Activated CD8-positive, alpha-beta T cell treated with anti-CD3 and anti-CD28 coated beads, Interleukin-2, amount 10 ng/mL, durations not matched to agents 7 days and 5 days (primary cell): ENCODE results near the gene TRAPPC6A. TPM values are rescaled to one million over a fixed set of nuclear protein-coding genes. Genes with fewer than 3 reads are reported as not detected.

Source experiments
- ATAC-seq: fragments of 150-1000 bp; cut with Tn5 transposase; one replicate; pipeline ENCODE4 v1.10.0; 2021; ENCODE audit warnings: moderate library complexity
- CTCF ChIA-PET: fragments of 350-600 bp; sonication (Branson Sonifier 250); formaldehyde crosslinking; loops from one replicate; lab custom pipeline; 2021; ENCODE audit warnings: antibody characterized with exemption; lab: Charles Lee
- POLR2A ChIA-PET: fragments of 350-600 bp; sonication (Branson Sonifier 250); formaldehyde crosslinking; loops from one replicate; lab custom pipeline; 2021; ENCODE audit warnings: antibody characterized with exemption; lab: Charles Lee
- DNase-seq: peaks from one replicate; pipeline ENCODE4 v3.0.0-alpha.2; 2020
- H3K27ac Mint-ChIP-seq: one replicate; pipeline ENCODE4 v1.8.0; 2021; ENCODE audit warnings: mild to moderate bottlenecking, mixed read lengths
- H3K27me3 Mint-ChIP-seq: one replicate; pipeline ENCODE4 v1.8.0; 2021; ENCODE audit warnings: low read depth, mixed read lengths
- H3K36me3 Mint-ChIP-seq: one replicate; pipeline ENCODE4 v1.8.0; 2021; ENCODE audit warnings: low read depth, mixed read lengths
- H3K4me1 Mint-ChIP-seq: one replicate; pipeline ENCODE4 v1.8.0; 2021; ENCODE audit warnings: low read depth, mixed read lengths
- H3K4me3 Mint-ChIP-seq: one replicate; pipeline ENCODE4 v1.8.0; 2021; ENCODE audit warnings: mild to moderate bottlenecking, mixed read lengths
- H3K9me3 Mint-ChIP-seq: one replicate; pipeline ENCODE4 v1.8.0; 2022; ENCODE audit warnings: mixed read lengths; ENCODE audit not compliant: insufficient read depth
- total RNA-seq, 2 experiments: library from RNA; stranded (reverse); gene quantifications; one replicate each; pipeline ENCODE4 v1.2.3, GENCODE V29; 2021

TRAPPC6A gene
- 10 to 100 TPM; 54.0 to 55.5 TPM for total RNA-seq

GRCh38 chr19:45177817-45178261 lies at the start of gene TRAPPC6A:
TRAPPC6A (minus strand) TSS chr19:45178237; CDS start chr19:45178218, 19 bp downstream.
- DNase-seq = no peak
- peak; percentile 7 for ATAC-seq
- peaks cover 14% of the 10 kb centered on the region for H3K36me3 Mint-ChIP-seq
- ChIA-PET POLR2A (interaction anchor here (0.6 to 2.8 kb wide), 9 partner anchors 8 to 176 kb away, joined by 3 to 24 read pairs (median 4); partner anchors contain the start of gene NKPD1), CTCF (interaction anchor here (0.9 to 3.0 kb wide), 14 partner anchors 10 to 454 kb away, joined by 3 to 13 read pairs (median 6); partner anchors contain the start of genes GEMIN7 and PPP1R37)
- H3K27ac Mint-ChIP-seq = peak within 1 kb of the TSS; percentile 93
- peak within 1 kb of the TSS; percentile 85 for H3K4me3 Mint-ChIP-seq
- H3K27me3 Mint-ChIP-seq = no peaks in the 10 kb centered on the region
- H3K9me3 Mint-ChIP-seq = no peaks in the 10 kb centered on the region
- peaks cover 44% of the 10 kb centered on the region for H3K4me1 Mint-ChIP-seq

- Mint-ChIP-seq H3K4me1 (peaks cover under 1% of the 10 kb centered on the region), H3K9me3 (no peaks in the 10 kb centered on the region), H3K36me3 (no peaks in the 10 kb centered on the region), H3K27ac (no peak overlapping the region), H3K4me3 (no peak overlapping the region), H3K27me3 (peaks cover 11% of the 10 kb centered on the region)
- no peak for ATAC-seq
- ChIA-PET CTCF (no interaction called here), POLR2A (no interaction called here)
- DNase-seq = no peak
These were observed 46.6 kb upstream of the TRAPPC6A start for GRCh38 chr19:45224645-45225044.

GRCh38 chr19:45223879-45224278 lies 45.8 kb upstream of the TRAPPC6A start:
- H3K27ac Mint-ChIP-seq = no peak overlapping the region
- CTCF ChIA-PET = no interaction called here
- POLR2A ChIA-PET = no interaction called here
- H3K9me3 Mint-ChIP-seq = no peaks in the 10 kb centered on the region
- no peak overlapping the region for H3K4me3 Mint-ChIP-seq
- ATAC-seq (no peak), DNase-seq (no peak)
- H3K4me1 Mint-ChIP-seq = peaks cover 3% of the 10 kb centered on the region
- H3K36me3 Mint-ChIP-seq = no peaks in the 10 kb centered on the region
- H3K27me3 Mint-ChIP-seq = peaks cover 15% of the 10 kb centered on the region

- Mint-ChIP-seq H3K27me3 (peaks cover 23% of the 10 kb centered on the region), H3K4me1 (peaks cover 4% of the 10 kb centered on the region), H3K4me3 (no peak overlapping the region), H3K27ac (no peak overlapping the region), H3K9me3 (no peaks in the 10 kb centered on the region), H3K36me3 (no peaks in the 10 kb centered on the region)
- no peak for DNase-seq
- ATAC-seq = no peak
- ChIA-PET CTCF (no interaction called here), POLR2A (no interaction called here)
These were observed 44.7 kb upstream of the TRAPPC6A start for GRCh38 chr19:45222724-45223123.

- Mint-ChIP-seq H3K4me3 (no peak overlapping the region), H3K9me3 (no peaks in the 10 kb centered on the region), H3K27me3 (peaks cover 50% of the 10 kb centered on the region), H3K4me1 (peaks cover 10% of the 10 kb centered on the region), H3K27ac (no peak overlapping the region), H3K36me3 (no peaks in the 10 kb centered on the region)
- POLR2A ChIA-PET = no interaction called here
- CTCF ChIA-PET = no interaction called here
- ATAC-seq = no peak
- DNase-seq = no peak
These were observed 41.1 kb upstream of the TRAPPC6A start for GRCh38 chr19:45218911-45219743.

- ChIA-PET POLR2A (no interaction called here), CTCF (no interaction called here)
- peaks cover 53% of the 10 kb centered on the region for H3K27me3 Mint-ChIP-seq
- H3K4me3 Mint-ChIP-seq = no peak overlapping the region
- DNase-seq = no peak
- no peak overlapping the region for H3K27ac Mint-ChIP-seq
- no peaks in the 10 kb centered on the region for H3K36me3 Mint-ChIP-seq
- no peak for ATAC-seq
- H3K4me1 Mint-ChIP-seq = peaks cover 10% of the 10 kb centered on the region
- H3K9me3 Mint-ChIP-seq = no peaks in the 10 kb centered on the region
These were observed 40.4 kb upstream of the TRAPPC6A start for GRCh38 chr19:45218426-45218825.

- peaks cover 10% of the 10 kb centered on the region for H3K4me1 Mint-ChIP-seq
- POLR2A ChIA-PET = no interaction called here
- ATAC-seq (no peak), DNase-seq (no peak)
- H3K27me3 Mint-ChIP-seq = peaks cover 53% of the 10 kb centered on the region
- CTCF ChIA-PET = no interaction called here
- H3K36me3 Mint-ChIP-seq = no peaks in the 10 kb centered on the region
- H3K4me3 Mint-ChIP-seq = no peak overlapping the region
- no peak overlapping the region for H3K27ac Mint-ChIP-seq
- no peaks in the 10 kb centered on the region for H3K9me3 Mint-ChIP-seq
These were observed 39.9 kb upstream of the TRAPPC6A start for GRCh38 chr19:45217957-45218334.

GRCh38 chr19:45217193-45217956 lies 39.3 kb upstream of the TRAPPC6A start:
- Mint-ChIP-seq H3K9me3 (no peaks in the 10 kb centered on the region), H3K4me3 (no peak overlapping the region), H3K4me1 (peaks cover 10% of the 10 kb centered on the region), H3K27ac (no peak overlapping the region), H3K27me3 (peaks cover 51% of the 10 kb centered on the region), H3K36me3 (no peaks in the 10 kb centered on the region)
- DNase-seq (no peak), ATAC-seq (no peak)
- ChIA-PET POLR2A (no interaction called here), CTCF (no interaction called here)

- DNase-seq = no peak
These were observed 38.6 kb upstream of the TRAPPC6A start for GRCh38 chr19:45216667-45217066.

GRCh38 chr19:45215391-45216191 lies 37.6 kb upstream of the TRAPPC6A start:
- Mint-ChIP-seq H3K27me3 (peaks cover 47% of the 10 kb centered on the region), H3K9me3 (no peaks in the 10 kb centered on the region), H3K4me3 (no peak overlapping the region), H3K36me3 (no peaks in the 10 kb centered on the region), H3K4me1 (peaks cover 10% of the 10 kb centered on the region), H3K27ac (no peak overlapping the region)
- ATAC-seq = no peak
- DNase-seq = no peak
- CTCF ChIA-PET = interaction anchor here (1.5 kb wide), 1 partner anchor 34 kb away, joined by 4 read pairs; no protein-coding TSS in a partner anchor
- POLR2A ChIA-PET = no interaction called here

More at GRCh38 chr19:45216667-45217066, 38.6 kb upstream of the TRAPPC6A start:
- H3K4me1 Mint-ChIP-seq = peaks cover 10% of the 10 kb centered on the region
- H3K4me3 Mint-ChIP-seq = no peak overlapping the region
- H3K9me3 Mint-ChIP-seq = no peaks in the 10 kb centered on the region
- no peak for ATAC-seq
- peaks cover 48% of the 10 kb centered on the region for H3K27me3 Mint-ChIP-seq
- POLR2A ChIA-PET = interaction anchor here (0.6 kb wide), 1 partner anchor 257 kb away, joined by 4 read pairs; no protein-coding TSS in a partner anchor
- CTCF ChIA-PET = no interaction called here
- no peak overlapping the region for H3K27ac Mint-ChIP-seq
- H3K36me3 Mint-ChIP-seq = no peaks in the 10 kb centered on the region

GRCh38 chr19:45213031-45213430 lies 35.0 kb upstream of the TRAPPC6A start:
- CTCF ChIA-PET = no interaction called here
- no peaks in the 10 kb centered on the region for H3K9me3 Mint-ChIP-seq
- H3K27ac Mint-ChIP-seq = no peak overlapping the region
- POLR2A ChIA-PET = interaction anchor here (0.6 kb wide), 1 partner anchor 9 kb away, joined by 3 read pairs; no protein-coding TSS in a partner anchor
- H3K36me3 Mint-ChIP-seq = no peaks in the 10 kb centered on the region
- ATAC-seq = no peak
- H3K27me3 Mint-ChIP-seq = peaks cover 34% of the 10 kb centered on the region
- H3K4me1 Mint-ChIP-seq = peaks cover 6% of the 10 kb centered on the region
- no peak for DNase-seq
- no peak overlapping the region for H3K4me3 Mint-ChIP-seq
